IMR-90 (cell line): ENCODE measurements around the gene KRT73. TPM values are rescaled to one million over a fixed set of nuclear protein-coding genes. Genes with fewer than 3 reads are reported as not detected.

ENCODE experiments used
- ATAC-seq: fragments of 200-7000 bp; cut with Tn5 transposase; 2 replicates; pipeline ENCODE4 v1.9.1; 2020; ENCODE audit warnings: low read depth, mild to moderate bottlenecking, moderate library complexity
- BruUV-seq: library from RNA; stranded (reverse); fragments of 400-500 nt; replicated peaks from 2 replicates; lab custom pipeline; 2021; lab: Mats Ljungman, UMichigan
- CTCF ChIA-PET: fragments of 300-600 bp; formaldehyde crosslinking; extraction: SDS; loops from one replicate; lab custom pipeline; 2021; ENCODE audit warnings: antibody characterized with exemption; lab: Yijun Ruan, JAX
- POLR2A ChIA-PET: fragments of 300-600 bp; sonication (Branson Sonifier 250); formaldehyde crosslinking; loops from one replicate; lab custom pipeline; 2022; ENCODE audit warnings: antibody characterized with exemption; ENCODE audit not compliant: unreplicated experiment; lab: Charles Lee
- DNase-seq: peaks from one replicate; pipeline ENCODE4 v3.0.0; 2013
- H2AFZ ChIP-seq: replicated peaks from 2 replicates; pipeline ENCODE3; 2013; ENCODE audit warnings: low read length, mild to moderate bottlenecking; ENCODE audit not compliant: poor library complexity
- H2AK5ac ChIP-seq: 2 replicates; pipeline ENCODE4 v1.6.1; 2013; ENCODE audit warnings: low read depth, low read length, inconsistent platforms
- H2AK9ac ChIP-seq: replicated peaks from 2 replicates; pipeline ENCODE3; 2013; ENCODE audit warnings: mild to moderate bottlenecking, low read depth, low read length, moderate library complexity; ENCODE audit not compliant: poor library complexity
- H2BK120ac ChIP-seq: 2 replicates; pipeline ENCODE4 v1.6.1; 2013; ENCODE audit warnings: low read depth, low read length, inconsistent platforms
- H2BK15ac ChIP-seq: 3 replicates; pipeline ENCODE4 v1.6.1; 2013; ENCODE audit warnings: low read depth, low read length, inconsistent platforms
- H2BK20ac ChIP-seq: 2 replicates; pipeline ENCODE4 v1.6.1; 2013; ENCODE audit warnings: low read depth, mild to moderate bottlenecking, inconsistent platforms, low read length, moderate library complexity
- H2BK5ac ChIP-seq: 2 replicates; pipeline ENCODE4 v1.6.1; 2013; ENCODE audit warnings: mild to moderate bottlenecking, low read depth, low read length, inconsistent platforms; ENCODE audit not compliant: poor library complexity, severe bottlenecking
- H3K14ac ChIP-seq: replicated peaks from 2 replicates; pipeline ENCODE4 v1.6.1; 2013; ENCODE audit warnings: low read depth, low read length, inconsistent platforms
- H3K18ac ChIP-seq: 2 replicates; pipeline ENCODE4 v1.6.1; 2013; ENCODE audit warnings: low read depth, low read length, control low read depth
- H3K23ac ChIP-seq: 2 replicates; pipeline ENCODE4 v1.6.1; 2013; ENCODE audit warnings: low read depth, low read length, inconsistent platforms
- H3K27ac ChIP-seq: 2 replicates; pipeline ENCODE4 v1.5.1; 2013; ENCODE audit warnings: mild to moderate bottlenecking, control low read depth, low read length; ENCODE audit not compliant: insufficient read depth
- H3K27me3 ChIP-seq: 2 replicates; pipeline ENCODE4 v1.6.1; 2013; ENCODE audit warnings: low read length; ENCODE audit not compliant: control insufficient read depth, insufficient read depth
- H3K36me3 ChIP-seq: 2 replicates; pipeline ENCODE4 v1.6.1; 2013; ENCODE audit warnings: low read length, mixed read lengths; ENCODE audit not compliant: control insufficient read depth, insufficient read depth
- H3K4ac ChIP-seq: 2 replicates; pipeline ENCODE4 v1.6.1; 2013; ENCODE audit warnings: low read depth, low read length, inconsistent platforms
- H3K4me1 ChIP-seq: 2 replicates; pipeline ENCODE4 v1.6.1; 2013; ENCODE audit warnings: low read length, mixed read lengths; ENCODE audit not compliant: control insufficient read depth, insufficient read depth
- H3K4me2 ChIP-seq: 2 replicates; pipeline ENCODE4 v1.6.1; 2013; ENCODE audit warnings: low read depth, mild to moderate bottlenecking, control low read depth, low read length, moderate library complexity
- H3K4me3 ChIP-seq: 2 replicates; pipeline ENCODE4 v1.5.1; 2013; ENCODE audit warnings: low read depth, mild to moderate bottlenecking, control low read depth, low read length, moderate library complexity; ENCODE audit not compliant: insufficient read depth
- H3K56ac ChIP-seq: 2 replicates; pipeline ENCODE4 v1.6.1; 2013; ENCODE audit warnings: low read length, inconsistent platforms; ENCODE audit not compliant: insufficient read depth; ENCODE audit errors: extremely low read depth
- H3K79me1 ChIP-seq, 2 experiments: 2 replicates each; pipeline ENCODE4 v1.6.1; 2013; ENCODE audit warnings: low read length in 2 of 2, inconsistent platforms in 1 of 2, low read depth in 1 of 2
- H3K9ac ChIP-seq: 2 replicates; pipeline ENCODE4 v1.6.1; 2013; ENCODE audit warnings: low read depth, low read length, control low read depth
- H3K9me1 ChIP-seq: 2 replicates; pipeline ENCODE4 v1.6.1; 2013; ENCODE audit warnings: low read length, inconsistent platforms; ENCODE audit not compliant: insufficient read depth
- H3K9me3 ChIP-seq: 2 replicates; pipeline ENCODE4 v1.6.1; 2013; ENCODE audit warnings: low read length; ENCODE audit not compliant: control insufficient read depth, insufficient read depth
- H4K20me1 ChIP-seq: 2 replicates; pipeline ENCODE4 v1.6.1; 2013; ENCODE audit warnings: low read length, inconsistent platforms; ENCODE audit not compliant: insufficient read depth
- H4K5ac ChIP-seq: 2 replicates; pipeline ENCODE4 v1.6.1; 2013; ENCODE audit warnings: mild to moderate bottlenecking, low read depth, low read length, control low read depth
- H4K8ac ChIP-seq, 2 experiments: 2 replicates each; pipeline ENCODE4 v1.6.1; 2013; ENCODE audit warnings: low read depth in 2 of 2, low read length in 2 of 2, control low read depth in 1 of 2, inconsistent platforms in 1 of 2
- H4K91ac ChIP-seq: 2 replicates; pipeline ENCODE4 v1.6.1; 2013; ENCODE audit warnings: low read depth, low read length, inconsistent platforms; ENCODE audit not compliant: insufficient read depth
- BHLHE40 ChIP-seq: fragments of 150-350 bp; IDR thresholded peaks from 2 replicates; pipeline ENCODE4 v1.6.1; 2016; ENCODE audit warnings: mild to moderate bottlenecking, low read depth, low read length
- CEBPB ChIP-seq: IDR thresholded peaks from 2 replicates; pipeline ENCODE4 v1.6.1; 2012; ENCODE audit warnings: low read depth, low read length, improper control_type of control experiment
- CHD1 ChIP-seq: IDR thresholded peaks from 2 replicates; pipeline ENCODE4 v1.6.1; 2012; ENCODE audit warnings: low read depth, low read length, improper control_type of control experiment
- FOS ChIP-seq: fragments of 150-350 bp; IDR thresholded peaks from 2 replicates; pipeline ENCODE4 v1.6.1; 2016; ENCODE audit warnings: low read depth, low read length
- MAFK ChIP-seq: IDR thresholded peaks from 2 replicates; pipeline ENCODE4 v1.6.1; 2012; ENCODE audit warnings: low read depth, low read length, improper control_type of control experiment
- MAZ ChIP-seq: IDR thresholded peaks from 2 replicates; pipeline ENCODE4 v1.6.1; 2012; ENCODE audit warnings: low read depth, mild to moderate bottlenecking, low read length, improper control_type of control experiment, moderate library complexity, borderline replicate concordance
- MXI1 ChIP-seq: IDR thresholded peaks from 2 replicates; pipeline ENCODE4 v1.6.1; 2012; ENCODE audit warnings: low read depth, mild to moderate bottlenecking, low read length, moderate library complexity, borderline replicate concordance
- NFE2L2 ChIP-seq: fragments of 150-350 bp; IDR thresholded peaks from 2 replicates; pipeline ENCODE4 v1.6.1; 2016; ENCODE audit warnings: low read depth, mild to moderate bottlenecking, low read length
- POLR2A ChIP-seq: IDR thresholded peaks from 2 replicates; pipeline ENCODE4 v1.6.1; 2012; ENCODE audit warnings: mild to moderate bottlenecking, low read depth, low read length
- RAD21 ChIP-seq: IDR thresholded peaks from 2 replicates; pipeline ENCODE4 v1.6.1; 2012; ENCODE audit warnings: low read length, improper control_type of control experiment
- RCOR1 ChIP-seq: IDR thresholded peaks from 2 replicates; pipeline ENCODE4 v1.6.1; 2012; ENCODE audit warnings: mild to moderate bottlenecking, low read length, improper control_type of control experiment; ENCODE audit not compliant: insufficient replicate concordance
- RFX5 ChIP-seq: IDR thresholded peaks from 2 replicates; pipeline ENCODE4 v1.8.0; 2012; ENCODE audit warnings: low read depth, mild to moderate bottlenecking, low read length, moderate library complexity
- SMC3 ChIP-seq: fragments of 150-350 bp; IDR thresholded peaks from 2 replicates; pipeline ENCODE4 v1.6.1; 2016; ENCODE audit warnings: low read depth, mild to moderate bottlenecking, antibody characterized with exemption, low read length, moderate library complexity
- USF2 ChIP-seq: fragments of 150-350 bp; IDR thresholded peaks from 2 replicates; pipeline ENCODE4 v1.6.1; 2017; ENCODE audit warnings: mild to moderate bottlenecking, antibody characterized with exemption, low read length, low read depth
- WGBS, 2 experiments: methylation state at CpG; one replicate each; pipeline versions ENCODE4 v1.1.5 to v1.1.7; 2013; ENCODE audit warnings: missing lambda C conversion rate in 2 of 2; ENCODE audit not compliant: insufficient read length in 1 of 2; ENCODE audit errors: extremely low coverage in 2 of 2; 5-methylcytosine and 5-hydroxymethylcytosine counted together
- dilution Hi-C: fragments of 300-500 bp; cut with HindIII; formaldehyde crosslinking; loops from one replicate; pipeline ENCODE4 v1.14.3; 2018; ENCODE audit warnings: low sequenced_read_pairs; ENCODE audit not compliant: unreplicated experiment
- in situ Hi-C: fragments of 300-500 bp; cut with MboI; formaldehyde crosslinking; loops from 3 replicates; pipeline ENCODE4 v1.14.3; 2019; ENCODE audit warnings: low sequenced_read_pairs, inconsistent platforms, mixed read lengths
- intact Hi-C: fragments of 100-400 bp; cut with micrococcal nuclease; formaldehyde crosslinking; loops from 2 replicates; pipeline ENCODE4 v1.10.0; 2022
- polyA plus RNA-seq, 3 experiments: library from polyadenylated mRNA; depleted of rRNA; stranded (reverse); fragments of >200 nt; gene quantifications; 2 replicates each; pipeline ENCODE4 v1.2.3, GENCODE V29; 2012; ENCODE audit warnings: low replicate concordance in 1 of 3
- total RNA-seq: library from RNA; depleted of rRNA; stranded (reverse); fragments of >200 nt; gene quantifications from 2 replicates; pipeline ENCODE4 v1.2.3, GENCODE V29; 2012
- TF ChIP-seq, protein P1 (sequence below): conservative IDR thresholded peaks from 2 replicates; pipeline ENCODE4 v1.5.1; 2012; ENCODE audit warnings: mild to moderate bottlenecking, low read depth, low read length, improper control_type of control experiment
- TF ChIP-seq, protein P2 (sequence below): fragments of 150-350 bp; IDR thresholded peaks from 2 replicates; pipeline ENCODE4 v1.6.1; 2016; ENCODE audit warnings: low read depth, mild to moderate bottlenecking, low read length, moderate library complexity, borderline replicate concordance

Gene KRT73
- total and polyA plus RNA-seq, 2 of the 4 experiments (the other 2 are of a cell fraction) = not detected

DNA sequence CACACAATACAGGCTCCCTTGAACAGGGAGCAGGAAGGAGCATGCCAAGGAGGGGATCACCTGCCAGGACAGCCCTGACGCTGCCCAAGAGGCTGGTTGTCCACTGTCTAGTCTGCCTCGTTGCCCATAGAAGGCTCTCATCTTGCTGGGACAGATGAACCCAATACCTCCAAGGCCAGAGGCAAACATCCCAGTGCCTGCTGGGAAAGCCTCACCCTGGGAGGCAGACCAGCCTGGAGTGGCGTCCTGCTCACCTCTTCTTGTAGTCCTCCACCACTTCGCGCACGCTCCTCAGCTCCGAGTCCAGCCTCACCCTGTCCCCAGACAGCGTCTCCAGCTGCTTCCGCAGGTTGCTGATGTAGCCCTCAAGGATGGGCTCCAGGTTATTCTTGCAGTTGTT, 2.4 kb downstream of the KRT73 start:
- dilution Hi-C loops (no loop called here), in situ Hi-C loops (no loop called here)
- BruUV-seq = no TSS peak

More for the DNA sequence above, 2.4 kb downstream of the KRT73 start:
- Histone ChIP-seq H4K8ac (no peak overlapping the region), H3K27ac (no peak overlapping the region), H4K91ac (no peak overlapping the region), H3K4ac (no peak overlapping the region), H3K4me1 (no peaks in the 10 kb centered on the region), H3K9me1 (no peaks in the 10 kb centered on the region), H3K14ac (no peak overlapping the region), H3K9ac (no peak overlapping the region), H4K20me1 (no peaks in the 10 kb centered on the region), H3K4me2 (no peak overlapping the region), H3K79me1 (no peaks in the 10 kb centered on the region), H3K4me3 (no peak overlapping the region), H3K56ac (no peak overlapping the region), H3K18ac (no peak overlapping the region), H2AFZ (no peak overlapping the region), H3K36me3 (no peaks in the 10 kb centered on the region), H3K23ac (no peak overlapping the region), H2BK15ac (no peak overlapping the region), H4K5ac (no peak overlapping the region), H2AK9ac (no peak overlapping the region), H2AK5ac (no peak overlapping the region), H2BK5ac (no peak overlapping the region), H3K9me3 (no peaks in the 10 kb centered on the region), H3K27me3 (peaks cover 29% of the 10 kb centered on the region), H2BK120ac (no peak overlapping the region), H2BK20ac (no peak overlapping the region)
- POLR2A ChIA-PET = no interaction called here
- WGBS, 2 experiments = 85% methylated on average over 5 of the region's 9 CpGs; no CpG with 5 or more reads in 1 of the 2 experiments
- ATAC-seq (no peak), DNase-seq (no peak)
- TF ChIP-seq RAD21 = no peak
- TF ChIP-seq FOS = no peak
- no peak for TF ChIP-seq MXI1
- TF ChIP-seq, protein P1, sequence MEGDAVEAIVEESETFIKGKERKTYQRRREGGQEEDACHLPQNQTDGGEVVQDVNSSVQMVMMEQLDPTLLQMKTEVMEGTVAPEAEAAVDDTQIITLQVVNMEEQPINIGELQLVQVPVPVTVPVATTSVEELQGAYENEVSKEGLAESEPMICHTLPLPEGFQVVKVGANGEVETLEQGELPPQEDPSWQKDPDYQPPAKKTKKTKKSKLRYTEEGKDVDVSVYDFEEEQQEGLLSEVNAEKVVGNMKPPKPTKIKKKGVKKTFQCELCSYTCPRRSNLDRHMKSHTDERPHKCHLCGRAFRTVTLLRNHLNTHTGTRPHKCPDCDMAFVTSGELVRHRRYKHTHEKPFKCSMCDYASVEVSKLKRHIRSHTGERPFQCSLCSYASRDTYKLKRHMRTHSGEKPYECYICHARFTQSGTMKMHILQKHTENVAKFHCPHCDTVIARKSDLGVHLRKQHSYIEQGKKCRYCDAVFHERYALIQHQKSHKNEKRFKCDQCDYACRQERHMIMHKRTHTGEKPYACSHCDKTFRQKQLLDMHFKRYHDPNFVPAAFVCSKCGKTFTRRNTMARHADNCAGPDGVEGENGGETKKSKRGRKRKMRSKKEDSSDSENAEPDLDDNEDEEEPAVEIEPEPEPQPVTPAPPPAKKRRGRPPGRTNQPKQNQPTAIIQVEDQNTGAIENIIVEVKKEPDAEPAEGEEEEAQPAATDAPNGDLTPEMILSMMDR = no peak
- no peak for TF ChIP-seq RFX5
- no peak for TF ChIP-seq NFE2L2
- TF ChIP-seq RCOR1 = no peak
- TF ChIP-seq USF2 = no peak
- no peak for TF ChIP-seq BHLHE40
- TF ChIP-seq SMC3 = no peak
- TF ChIP-seq POLR2A = no peak
- no peak for TF ChIP-seq CEBPB
- TF ChIP-seq MAZ = no peak
- no peak for TF ChIP-seq MAFK
- TF ChIP-seq, protein P2, sequence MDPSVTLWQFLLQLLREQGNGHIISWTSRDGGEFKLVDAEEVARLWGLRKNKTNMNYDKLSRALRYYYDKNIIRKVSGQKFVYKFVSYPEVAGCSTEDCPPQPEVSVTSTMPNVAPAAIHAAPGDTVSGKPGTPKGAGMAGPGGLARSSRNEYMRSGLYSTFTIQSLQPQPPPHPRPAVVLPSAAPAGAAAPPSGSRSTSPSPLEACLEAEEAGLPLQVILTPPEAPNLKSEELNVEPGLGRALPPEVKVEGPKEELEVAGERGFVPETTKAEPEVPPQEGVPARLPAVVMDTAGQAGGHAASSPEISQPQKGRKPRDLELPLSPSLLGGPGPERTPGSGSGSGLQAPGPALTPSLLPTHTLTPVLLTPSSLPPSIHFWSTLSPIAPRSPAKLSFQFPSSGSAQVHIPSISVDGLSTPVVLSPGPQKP = no peak
- TF ChIP-seq CHD1 = no peak
- intact Hi-C loops = no loop called here
- CTCF ChIA-PET = no interaction called here
